ENCODE results near the gene GRWD1. TPM values are rescaled to one million over a fixed set of nuclear protein-coding genes. Genes with fewer than 3 reads are reported as not detected.
"Not testable (repeated sequence)": the region's sequence is repeated elsewhere in the genome, so short reads cannot be mapped to it uniquely, and the experiment has no call there.

GRWD1 gene
- polyA plus RNA-seq, 4 donors: 5.6 to 19.5 (median 12.8) TPM

- no peak for DNase-seq
- no peak overlapping the region for H3K27ac ChIP-seq (ENCODE audit: low read depth in 1 of 3, low read length in 2 of 3)
- H3K27me3 ChIP-seq (ENCODE audit: control insufficient read depth in 3 of 3, insufficient read depth in 3 of 3, low read length in 3 of 3): no peaks in the 10 kb centered on the region
- H3K9me3 ChIP-seq (ENCODE audit: control insufficient read depth in 2 of 2, insufficient read depth in 1 of 2, low read depth in 1 of 2, low read length in 1 of 2): no peaks in the 10 kb centered on the region
- 54 to 69% (median 67%) methylated on average over 7 of the region's 7 CpGs for WGBS, 3 donors
- H3K36me3 ChIP-seq (ENCODE audit: control insufficient read depth in 3 of 3, insufficient read depth in 2 of 3, low read depth in 1 of 3, low read length in 3 of 3): peaks cover 3 to 45% (median 5%) of the 10 kb centered on the region in 3 donors
- H3K4me3 ChIP-seq (ENCODE audit: low read depth in 1 of 3, low read length in 3 of 3): no peak overlapping the region
- FAIRE-seq: no peak
- peaks cover 0 to 5% (median 0%) of the 10 kb centered on the region in 3 donors for H3K4me1 ChIP-seq (ENCODE audit: control insufficient read depth in 3 of 3, insufficient read depth in 2 of 3, low read depth in 1 of 3, low read length in 2 of 3)
Observed at GRCh38 chr19:48481846-48482639, 36.3 kb downstream of the GRWD1 start.

- Histone ChIP-seq H3K4me1 (ENCODE audit: control insufficient read depth in 3 of 3, insufficient read depth in 2 of 3, low read depth in 1 of 3, low read length in 2 of 3) (peaks cover 0 to 16% (median 4%) of the 10 kb centered on the region in 3 donors), H3K27ac (ENCODE audit: low read depth in 1 of 3, low read length in 2 of 3) (no peak overlapping the region), H3K36me3 (ENCODE audit: control insufficient read depth in 3 of 3, insufficient read depth in 2 of 3, low read depth in 1 of 3, low read length in 3 of 3) (peaks cover 0 to 33% (median 4%) of the 10 kb centered on the region in 3 donors), H3K27me3 (ENCODE audit: control insufficient read depth in 3 of 3, insufficient read depth in 3 of 3, low read length in 3 of 3) (no peaks in the 10 kb centered on the region), H3K9me3 (ENCODE audit: control insufficient read depth in 2 of 2, insufficient read depth in 1 of 2, low read depth in 1 of 2, low read length in 1 of 2) (no peaks in the 10 kb centered on the region), H3K4me3 (ENCODE audit: low read depth in 1 of 3, low read length in 3 of 3) (no peak overlapping the region)
- FAIRE-seq (no peak), DNase-seq (no peak)
- WGBS, 3 donors: 36 to 43% (median 41%) methylated on average over 3 of the region's 3 CpGs
Observed at GRCh38 chr19:48483301-48483700, 37.5 kb downstream of the GRWD1 start.

- Histone ChIP-seq H3K4me3 (ENCODE audit: low read depth in 1 of 3, low read length in 3 of 3) (no peak overlapping the region), H3K36me3 (ENCODE audit: control insufficient read depth in 3 of 3, insufficient read depth in 2 of 3, low read depth in 1 of 3, low read length in 3 of 3) (peaks cover 0 to 22% (median 0%) of the 10 kb centered on the region in 3 donors), H3K27me3 (ENCODE audit: control insufficient read depth in 3 of 3, insufficient read depth in 3 of 3, low read length in 3 of 3) (no peaks in the 10 kb centered on the region), H3K9me3 (ENCODE audit: control insufficient read depth in 2 of 2, insufficient read depth in 1 of 2, low read depth in 1 of 2, low read length in 1 of 2) (no peaks in the 10 kb centered on the region), H3K4me1 (ENCODE audit: control insufficient read depth in 3 of 3, insufficient read depth in 2 of 3, low read depth in 1 of 3, low read length in 2 of 3) (peaks cover 0 to 19% (median 6%) of the 10 kb centered on the region in 3 donors), H3K27ac (ENCODE audit: low read depth in 1 of 3, low read length in 2 of 3) (no peak overlapping the region)
- 80 to 81% (median 81%) methylated on average over 16 of the region's 16 CpGs for WGBS, 3 donors
- DNase-seq (no peak), FAIRE-seq (no peak)
Observed at GRCh38 chr19:48484247-48484893, 38.6 kb downstream of the GRWD1 start.

- no peak for FAIRE-seq
- no peak overlapping the region for H3K4me3 ChIP-seq (ENCODE audit: low read depth in 1 of 3, low read length in 3 of 3)
- no peaks in the 10 kb centered on the region for H3K9me3 ChIP-seq (ENCODE audit: control insufficient read depth in 2 of 2, insufficient read depth in 1 of 2, low read depth in 1 of 2, low read length in 1 of 2)
- DNase-seq: no peak
- H3K27ac ChIP-seq (ENCODE audit: low read depth in 1 of 3, low read length in 2 of 3): no peak overlapping the region
- H3K36me3 ChIP-seq (ENCODE audit: control insufficient read depth in 3 of 3, insufficient read depth in 2 of 3, low read depth in 1 of 3, low read length in 3 of 3): peaks cover 0 to 15% (median 0%) of the 10 kb centered on the region in 3 donors
- H3K27me3 ChIP-seq (ENCODE audit: control insufficient read depth in 3 of 3, insufficient read depth in 3 of 3, low read length in 3 of 3): no peaks in the 10 kb centered on the region
- 84 to 91% (median 90%) methylated on average over 33 to 37 of the region's 37 CpGs for WGBS, 3 donors
- peaks cover 0 to 26% (median 6%) of the 10 kb centered on the region in 3 donors for H3K4me1 ChIP-seq (ENCODE audit: control insufficient read depth in 3 of 3, insufficient read depth in 2 of 3, low read depth in 1 of 3, low read length in 2 of 3)
Observed at GRCh38 chr19:48484931-48485612, 39.3 kb downstream of the GRWD1 start.

- not testable (repeated sequence) for H3K9me3 ChIP-seq (ENCODE audit: control insufficient read depth in 2 of 2, insufficient read depth in 1 of 2, low read depth in 1 of 2, low read length in 1 of 2); FAIRE-seq; H3K36me3 ChIP-seq (ENCODE audit: control insufficient read depth in 3 of 3, insufficient read depth in 2 of 3, low read depth in 1 of 3, low read length in 3 of 3); H3K27ac ChIP-seq (ENCODE audit: low read depth in 1 of 3, low read length in 2 of 3); H3K4me3 ChIP-seq (ENCODE audit: low read depth in 1 of 3, low read length in 3 of 3); DNase-seq
- H3K4me1 ChIP-seq (ENCODE audit: control insufficient read depth in 3 of 3, insufficient read depth in 2 of 3, low read depth in 1 of 3, low read length in 2 of 3): peaks cover 0 to 35% (median 11%) of the 10 kb centered on the region in 3 donors
- peaks cover 0 to 12% (median 0%) of the 10 kb centered on the region in 3 donors for H3K27me3 ChIP-seq (ENCODE audit: control insufficient read depth in 3 of 3, insufficient read depth in 3 of 3, low read length in 3 of 3)
- WGBS, 3 donors: 64 to 83% (median 73%) methylated on average over 10 of the region's 10 CpGs
Observed at GRCh38 chr19:48486706-48487105, 40.9 kb downstream of the GRWD1 start.

GRCh38 chr19:48487544-48487943 is 41.8 kb downstream of the GRWD1 start:
- Histone ChIP-seq H3K4me3 (ENCODE audit: low read depth in 1 of 3, low read length in 3 of 3) (no peak overlapping the region), H3K9me3 (ENCODE audit: control insufficient read depth in 2 of 2, insufficient read depth in 1 of 2, low read depth in 1 of 2, low read length in 1 of 2) (no peaks in the 10 kb centered on the region), H3K36me3 (ENCODE audit: control insufficient read depth in 3 of 3, insufficient read depth in 2 of 3, low read depth in 1 of 3, low read length in 3 of 3) (peaks cover 0 to 5% (median 0%) of the 10 kb centered on the region in 3 donors), H3K27ac (ENCODE audit: low read depth in 1 of 3, low read length in 2 of 3) (peak overlapping the region; percentile 17 to 80 (median 80)), H3K27me3 (ENCODE audit: control insufficient read depth in 3 of 3, insufficient read depth in 3 of 3, low read length in 3 of 3) (peaks cover 0 to 16% (median 0%) of the 10 kb centered on the region in 3 donors), H3K4me1 (ENCODE audit: control insufficient read depth in 3 of 3, insufficient read depth in 2 of 3, low read depth in 1 of 3, low read length in 2 of 3) (peaks cover 0 to 41% (median 11%) of the 10 kb centered on the region in 3 donors)
- 38 to 76% (median 42%) methylated on average over 6 of the region's 6 CpGs for WGBS, 3 donors
- peak; percentile 77 for DNase-seq
- FAIRE-seq: no peak

- FAIRE-seq: no peak
- WGBS, 3 donors: 10 to 55% (median 48%) methylated on average over 8 of the region's 8 CpGs
- H3K27ac ChIP-seq (ENCODE audit: low read depth in 1 of 3, low read length in 2 of 3): peak overlapping the region; percentile 17 to 80 (median 80)
Observed at GRCh38 chr19:48487948-48488347, 42.2 kb downstream of the GRWD1 start.

GRCh38 chr19:48488478-48488877 is 42.7 kb downstream of the GRWD1 start:
- DNase-seq; FAIRE-seq; H3K36me3 ChIP-seq (ENCODE audit: control insufficient read depth in 3 of 3, insufficient read depth in 2 of 3, low read depth in 1 of 3, low read length in 3 of 3); H3K4me3 ChIP-seq (ENCODE audit: low read depth in 1 of 3, low read length in 3 of 3); H3K9me3 ChIP-seq (ENCODE audit: control insufficient read depth in 2 of 2, insufficient read depth in 1 of 2, low read depth in 1 of 2, low read length in 1 of 2): not testable (repeated sequence)
- 59 to 78% (median 72%) methylated on average over 7 of the region's 7 CpGs for WGBS, 3 donors
- peaks cover 0 to 18% (median 0%) of the 10 kb centered on the region in 3 donors for H3K27me3 ChIP-seq (ENCODE audit: control insufficient read depth in 3 of 3, insufficient read depth in 3 of 3, low read length in 3 of 3)
- peaks cover 0 to 43% (median 11%) of the 10 kb centered on the region in 3 donors for H3K4me1 ChIP-seq (ENCODE audit: control insufficient read depth in 3 of 3, insufficient read depth in 2 of 3, low read depth in 1 of 3, low read length in 2 of 3)
- H3K27ac ChIP-seq (ENCODE audit: low read depth in 1 of 3, low read length in 2 of 3): peak overlapping the region in 2 of 3 donors; percentile 80

More at GRCh38 chr19:48487948-48488347, 42.2 kb downstream of the GRWD1 start:
- DNase-seq: peak; percentile 63 to 93
- Histone ChIP-seq H3K9me3 (ENCODE audit: control insufficient read depth in 2 of 2, insufficient read depth in 1 of 2, low read depth in 1 of 2, low read length in 1 of 2) (no peaks in the 10 kb centered on the region), H3K4me1 (ENCODE audit: control insufficient read depth in 3 of 3, insufficient read depth in 2 of 3, low read depth in 1 of 3, low read length in 2 of 3) (peaks cover 0 to 43% (median 11%) of the 10 kb centered on the region in 3 donors), H3K4me3 (ENCODE audit: low read depth in 1 of 3, low read length in 3 of 3) (no peak overlapping the region), H3K36me3 (ENCODE audit: control insufficient read depth in 3 of 3, insufficient read depth in 2 of 3, low read depth in 1 of 3, low read length in 3 of 3) (peaks cover 0 to 5% (median 0%) of the 10 kb centered on the region in 3 donors), H3K27me3 (ENCODE audit: control insufficient read depth in 3 of 3, insufficient read depth in 3 of 3, low read length in 3 of 3) (peaks cover 0 to 17% (median 0%) of the 10 kb centered on the region in 3 donors)

All from small intestine (tissue), 7 donors.